T-helper 17 cell (primary cell): ENCODE measurements around the gene LNPK. TPM values are rescaled to one million over a fixed set of nuclear protein-coding genes. Genes with fewer than 3 reads are reported as not detected.

Experiments
- ATAC-seq: fragments of 150-1000 bp; cut with Tn5 transposase; 2 replicates; pipeline ENCODE4 v1.10.0; 2021; ENCODE audit warnings: mild to moderate bottlenecking, moderate library complexity
- DNase-seq, 3 donors: peaks; one replicate each; pipeline versions ENCODE4 v3.0.0 to v3.0.0-alpha.2; 2020 to 2021
- H3K9me3 ChIP-seq: one replicate; pipeline ENCODE4 v1.7.0; 2013; ENCODE audit warnings: low read length, mild to moderate bottlenecking; ENCODE audit not compliant: control insufficient read depth, poor library complexity, severe bottlenecking
- H3K27ac Mint-ChIP-seq: one replicate; pipeline ENCODE4 v1.8.0; 2022; ENCODE audit warnings: mild to moderate bottlenecking, moderate library complexity, mixed read lengths
- H3K27me3 Mint-ChIP-seq: one replicate; pipeline ENCODE4 v1.8.0; 2022; ENCODE audit warnings: mixed read lengths
- H3K36me3 Mint-ChIP-seq: one replicate; pipeline ENCODE4 v1.8.0; 2022; ENCODE audit warnings: low read depth, mixed read lengths
- H3K4me1 Mint-ChIP-seq: one replicate; pipeline ENCODE4 v1.8.0; 2022; ENCODE audit warnings: mild to moderate bottlenecking, mixed read lengths
- H3K4me3 Mint-ChIP-seq: one replicate; pipeline ENCODE4 v1.8.0; 2022; ENCODE audit warnings: mild to moderate bottlenecking, moderate library complexity, mixed read lengths
- total RNA-seq, 4 donors: library from RNA in 2 of 4; stranded (reverse) in 2 of 4; gene quantifications; one replicate each; pipeline ENCODE4 v1.2.3 and lab custom pipeline; 2022 to 2026

LNPK gene
- total RNA-seq, 2 donors from 2014 or later = 14.9 to 21.0 TPM

- ATAC-seq = no peak
- no peak overlapping the region for H3K4me3 Mint-ChIP-seq
Measured at GRCh38 chr2:175883586-175884194, 118.4 kb downstream of the LNPK start.

GRCh38 chr2:175879679-175880078 is 122.4 kb downstream of the LNPK start:
- Mint-ChIP-seq H3K4me3 (no peak overlapping the region), H3K4me1 (no peaks in the 10 kb centered on the region), H3K36me3 (no peaks in the 10 kb centered on the region), H3K27me3 (peaks cover 25% of the 10 kb centered on the region), H3K27ac (no peak overlapping the region)
- ATAC-seq (no peak), DNase-seq (no peak)
- no peaks in the 10 kb centered on the region for H3K9me3 ChIP-seq

More at GRCh38 chr2:175883586-175884194, 118.4 kb downstream of the LNPK start:
- no peak for DNase-seq
- no peak overlapping the region for H3K27ac Mint-ChIP-seq
- no peaks in the 10 kb centered on the region for H3K9me3 ChIP-seq
- no peaks in the 10 kb centered on the region for H3K4me1 Mint-ChIP-seq
- peaks cover 21% of the 10 kb centered on the region for H3K27me3 Mint-ChIP-seq
- H3K36me3 Mint-ChIP-seq = no peaks in the 10 kb centered on the region

- H3K36me3 Mint-ChIP-seq = no peaks in the 10 kb centered on the region
- no peaks in the 10 kb centered on the region for H3K4me1 Mint-ChIP-seq
- H3K9me3 ChIP-seq = no peaks in the 10 kb centered on the region
- no peak for DNase-seq
- H3K27me3 Mint-ChIP-seq = peaks cover 33% of the 10 kb centered on the region
- H3K27ac Mint-ChIP-seq = no peak overlapping the region
- H3K4me3 Mint-ChIP-seq = no peak overlapping the region
- ATAC-seq = no peak
Measured at GRCh38 chr2:175877845-175878544, 124.1 kb downstream of the LNPK start.

- H3K27me3 Mint-ChIP-seq = peaks cover 53% of the 10 kb centered on the region
- no peaks in the 10 kb centered on the region for H3K9me3 ChIP-seq
- no peak for DNase-seq
- H3K4me1 Mint-ChIP-seq = no peaks in the 10 kb centered on the region
- ATAC-seq = no peak
- no peak overlapping the region for H3K27ac Mint-ChIP-seq
- no peak overlapping the region for H3K4me3 Mint-ChIP-seq
- H3K36me3 Mint-ChIP-seq = no peaks in the 10 kb centered on the region
Measured at GRCh38 chr2:175874291-175874690, 127.8 kb downstream of the LNPK start.

Other genes starting within 250 kb of the LNPK start
- gene EVX2, start 81.7 kb upstream of the LNPK start, total RNA-seq = not detected
- not detected for gene HOXD13, start 90.5 kb upstream of the LNPK start, total RNA-seq
- not detected for gene HOXD12, start 97.5 kb upstream of the LNPK start, total RNA-seq
- not detected for gene HOXD11, start 105.0 kb upstream of the LNPK start, total RNA-seq
- not detected for gene HOXD10, start 114.5 kb upstream of the LNPK start, total RNA-seq
- not detected for gene HOXD9, start 120.5 kb upstream of the LNPK start, total RNA-seq
- not detected for gene HOXD8, start 127.4 kb upstream of the LNPK start, total RNA-seq
- not detected for gene HOXD4, start 149.3 kb upstream of the LNPK start, total RNA-seq
- not detected for gene HOXD3, start 155.0 kb upstream of the LNPK start, total RNA-seq
- not detected for gene HOXD1, start 186.4 kb upstream of the LNPK start, total RNA-seq